Fibroblast of skin of left quadriceps (primary cell): ENCODE data around the gene TNFSF11.
"Not testable (repeated sequence)": the region's sequence is repeated elsewhere in the genome, so short reads cannot be mapped to it uniquely, and the experiment has no call there.

Source experiments
- DNase-seq, 2 experiments: peaks; one replicate each; pipeline ENCODE4 v3.0.0-alpha.2; 2013; ENCODE audit warnings: low read depth in 2 of 2

Gene TNFSF11

DNA sequence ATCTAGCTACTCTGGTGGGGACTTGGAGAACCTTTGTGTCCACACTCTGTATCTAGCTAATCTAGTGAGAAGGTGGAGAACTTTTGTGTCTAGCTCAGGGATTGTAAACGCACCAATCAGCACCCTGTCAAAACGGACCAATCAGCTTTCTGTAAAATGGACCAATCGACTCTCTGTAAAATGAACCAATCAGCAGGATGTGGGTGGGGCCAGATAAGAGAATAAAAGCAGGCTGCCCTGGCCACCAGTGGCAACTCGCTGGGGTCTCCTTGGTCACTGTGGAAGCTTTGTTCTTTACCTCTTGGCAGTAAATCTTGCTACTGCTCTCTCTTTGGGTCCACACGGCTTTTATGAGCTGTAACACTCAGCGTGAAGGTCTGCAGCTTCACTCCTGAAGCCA, 13.6 kb upstream of the TNFSF11 start:
- not testable (repeated sequence) for DNase-seq

DNA sequence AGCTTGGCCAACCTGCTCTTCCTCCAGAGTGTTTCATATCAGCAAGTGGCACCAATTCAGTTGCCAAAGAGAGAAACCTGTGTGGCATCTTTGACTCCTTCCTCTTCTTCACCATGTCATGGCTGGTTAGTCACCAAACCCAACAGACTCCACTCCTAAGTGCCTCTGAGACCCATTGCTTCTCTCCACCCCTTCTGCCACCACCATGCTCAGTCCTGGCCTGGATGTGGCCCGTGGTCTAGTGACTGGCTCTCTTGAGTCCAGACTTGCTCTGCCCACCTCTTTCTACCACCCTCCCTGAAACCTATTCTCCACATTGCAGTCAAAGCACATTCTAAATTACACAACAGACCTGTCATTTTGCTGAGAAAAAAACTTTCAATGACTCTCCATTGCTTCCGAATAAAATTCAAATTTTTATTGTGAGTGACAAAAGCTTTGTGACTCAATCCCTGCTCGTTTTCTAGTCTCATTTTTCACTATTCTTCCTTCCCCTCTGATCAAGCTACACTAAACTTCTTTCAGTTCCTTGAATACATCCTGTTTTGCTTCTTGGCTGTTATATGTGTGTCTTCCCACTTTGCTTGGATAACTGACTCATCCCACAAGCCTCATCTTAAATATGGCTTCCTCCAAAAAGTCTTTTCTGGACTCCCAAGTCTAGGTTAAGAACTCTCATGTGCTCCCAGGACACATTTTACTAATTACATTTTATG, 12.0 kb upstream of the TNFSF11 start:
- no peak for DNase-seq

DNA sequence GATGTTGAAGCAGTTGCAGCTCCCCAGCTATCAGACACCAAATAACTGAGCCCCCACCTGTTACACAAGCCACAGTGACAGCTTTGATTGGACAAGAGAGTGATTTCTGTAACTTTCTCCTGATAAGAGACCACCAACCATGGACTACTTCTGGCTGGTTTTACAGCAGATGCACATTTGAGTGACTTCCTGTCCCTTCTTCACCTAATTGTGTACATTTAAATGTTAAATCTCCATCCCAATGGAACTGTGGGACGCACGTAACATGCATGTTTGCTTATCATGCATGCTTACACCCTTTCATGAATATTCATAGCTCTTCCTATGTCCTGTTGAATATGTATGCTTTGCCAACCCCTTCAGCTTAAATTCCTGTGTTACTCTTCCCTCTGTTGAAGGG, 6.0 kb upstream of the TNFSF11 start:
- no peak for DNase-seq

DNA sequence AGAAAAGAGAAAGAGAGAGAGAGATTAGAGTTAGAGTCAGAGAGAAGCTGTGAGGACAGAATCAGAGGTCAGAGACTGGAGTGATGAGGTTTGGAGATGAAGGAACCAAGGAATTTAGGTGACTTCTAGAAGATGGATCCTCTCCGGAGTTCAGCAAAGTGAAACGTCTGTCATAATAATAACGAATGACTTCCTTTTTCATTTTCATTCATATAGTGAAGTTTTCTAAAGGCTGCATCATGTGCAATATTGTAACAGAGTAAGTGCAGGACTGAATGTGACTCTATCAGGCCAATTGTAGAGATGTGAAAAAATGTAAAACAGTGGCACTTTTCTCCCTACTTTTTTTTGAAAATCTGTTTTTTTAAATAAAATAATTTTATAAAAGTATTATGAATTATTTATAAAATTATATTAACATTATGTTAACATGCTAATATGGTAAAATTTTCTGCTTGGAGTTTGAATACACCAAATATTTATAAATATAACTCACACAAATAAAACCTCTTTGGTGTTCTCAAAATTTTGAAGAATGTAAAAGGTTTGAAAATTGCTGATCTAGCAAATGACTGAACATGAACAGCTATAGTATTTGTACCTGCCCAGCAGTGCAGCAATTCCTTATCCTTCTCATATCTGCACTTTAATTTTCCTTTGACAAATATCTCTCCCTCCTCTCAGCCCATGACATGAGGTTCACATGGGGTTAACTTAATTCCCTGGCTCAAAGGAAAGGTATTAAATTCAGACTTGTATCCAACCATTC, 4.2 kb upstream of the TNFSF11 start:
- no peak for DNase-seq

DNA sequence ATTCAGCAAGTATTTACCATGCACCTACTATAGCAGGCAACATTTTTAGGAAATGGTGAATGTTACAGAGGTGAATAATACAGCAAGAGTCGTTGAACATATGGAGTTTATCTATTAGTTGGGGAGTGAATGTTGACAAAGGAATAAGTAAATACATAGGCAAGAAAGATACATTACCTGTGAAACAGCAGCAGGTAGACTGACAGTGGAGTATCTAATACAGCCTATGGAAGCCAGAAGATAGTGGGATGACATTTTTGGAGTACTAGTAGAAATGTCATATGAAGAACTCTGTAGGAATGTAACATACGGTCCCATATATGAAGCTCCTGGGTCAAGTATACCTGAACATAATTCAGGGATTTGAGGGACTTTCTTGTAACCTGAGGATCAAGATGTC, 2.1 kb upstream of the TNFSF11 start:
- DNase-seq = no peak

DNA sequence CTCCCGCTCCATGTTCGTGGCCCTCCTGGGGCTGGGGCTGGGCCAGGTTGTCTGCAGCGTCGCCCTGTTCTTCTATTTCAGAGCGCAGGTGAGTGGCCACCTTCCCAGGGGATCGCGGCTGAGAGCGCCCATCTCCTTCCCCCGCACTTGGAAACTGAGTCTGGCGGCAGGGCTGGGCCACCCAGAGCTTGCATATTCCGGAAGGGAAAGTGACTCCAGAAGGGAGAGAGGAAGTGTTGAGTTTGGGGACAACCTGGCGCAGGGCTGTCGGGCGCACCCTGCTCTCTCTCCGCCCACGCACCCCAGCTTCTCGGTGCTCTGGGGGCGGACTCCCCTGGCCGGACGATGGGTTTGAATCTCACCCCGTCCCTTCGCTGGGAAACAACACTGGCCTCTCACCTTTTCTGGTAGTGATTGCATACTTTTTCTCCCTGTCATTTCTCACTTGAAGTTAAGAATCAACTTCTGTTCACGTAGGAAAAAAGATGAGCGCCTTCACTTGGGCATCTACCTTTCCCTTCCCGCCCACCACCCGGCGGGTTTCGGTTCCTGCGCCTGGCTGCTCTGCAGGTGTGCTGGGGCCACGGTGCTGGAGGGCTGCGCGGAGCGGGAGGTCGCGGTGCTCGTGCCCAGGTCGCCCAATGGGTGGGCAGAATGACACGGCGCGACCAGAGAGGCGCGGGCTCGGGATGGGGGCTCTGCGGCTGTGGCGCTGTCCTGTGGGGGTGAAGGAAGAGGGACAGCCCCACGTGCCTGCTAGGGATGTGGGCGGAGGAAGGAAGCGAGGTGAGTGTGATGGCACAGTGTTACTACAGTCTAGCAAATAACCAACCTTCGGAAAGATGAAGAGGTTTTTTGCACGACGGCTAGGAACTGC, 721 bp downstream of the TNFSF11 start:
- no peak for DNase-seq

DNA sequence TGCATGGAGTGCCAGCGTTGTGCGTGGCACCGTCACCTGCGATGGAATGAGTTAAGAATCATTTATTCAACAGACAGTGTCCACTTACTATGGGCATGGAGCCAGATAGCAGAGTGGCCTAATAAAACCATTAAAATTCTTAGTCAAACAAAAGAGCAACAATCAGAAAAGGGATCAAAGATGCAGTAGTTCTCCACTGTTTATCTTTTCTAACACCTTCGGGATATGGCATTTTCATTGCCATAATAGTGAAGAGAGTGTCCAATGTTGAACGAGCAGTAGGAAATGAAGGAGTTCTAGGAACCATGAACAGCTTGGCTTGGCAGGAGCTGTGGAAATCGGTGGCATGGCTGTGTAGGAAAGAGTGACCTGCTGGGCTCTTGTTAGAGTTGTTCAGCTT, 2.0 kb downstream of the TNFSF11 start:
- no peak for DNase-seq

DNA sequence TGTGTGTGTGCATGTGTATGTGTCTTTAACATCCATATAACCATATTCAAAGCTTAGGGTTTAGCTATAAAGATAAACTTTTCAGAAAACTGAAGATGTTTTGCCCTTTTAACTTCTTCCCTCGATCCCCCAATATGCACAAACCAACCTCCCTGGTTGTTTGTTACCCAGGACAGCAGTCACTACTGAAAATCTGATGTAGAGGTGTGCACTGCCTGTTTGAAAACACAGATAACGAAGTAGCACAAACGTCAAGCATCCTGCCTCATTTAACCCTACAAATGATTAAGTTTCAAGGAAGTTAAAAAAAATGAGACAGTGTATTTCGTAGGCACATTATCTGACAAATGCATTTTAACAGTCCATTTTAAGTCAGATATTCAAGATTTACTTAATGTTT, 3.6 kb downstream of the TNFSF11 start:
- no peak for DNase-seq

DNA sequence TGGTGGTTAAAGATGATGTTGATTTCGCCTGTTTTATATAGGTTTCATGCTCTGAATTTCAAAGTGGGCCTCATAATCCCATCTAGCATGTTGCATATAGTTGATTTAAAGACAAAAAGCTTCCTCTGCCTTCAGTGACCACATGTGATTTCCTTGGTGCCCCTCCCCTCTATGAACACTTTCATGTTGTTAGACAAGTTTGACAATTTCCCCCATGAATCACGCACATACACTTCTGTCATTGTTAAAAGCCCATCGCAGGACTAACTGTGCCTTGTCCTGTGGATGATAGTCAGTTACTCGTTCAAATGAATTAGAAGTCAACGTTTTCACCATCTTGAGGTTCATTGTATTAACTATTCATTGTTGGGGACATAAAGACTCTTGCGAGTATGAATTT, 6.7 kb downstream of the TNFSF11 start:
- DNase-seq = no peak

DNA sequence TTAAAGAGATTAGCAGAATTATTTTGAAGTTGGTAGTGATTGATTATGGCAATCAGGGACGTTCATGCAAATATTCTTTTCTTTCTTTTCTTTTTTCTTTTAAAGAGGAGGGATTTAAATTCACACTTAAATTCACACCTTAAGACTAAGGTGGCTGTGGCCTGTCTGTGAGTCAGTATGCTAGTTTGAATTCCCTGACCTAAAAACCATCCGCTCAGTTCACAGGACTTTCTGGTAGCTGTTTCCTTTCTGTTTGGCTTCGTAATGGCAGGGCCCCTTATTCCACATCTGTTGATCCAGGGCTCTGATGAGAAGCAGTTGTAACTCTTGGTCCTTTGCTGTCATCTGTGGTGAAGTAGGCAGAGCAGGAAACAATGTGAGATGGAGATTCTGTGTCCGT, 7.5 kb downstream of the TNFSF11 start:
- no peak for DNase-seq

DNA sequence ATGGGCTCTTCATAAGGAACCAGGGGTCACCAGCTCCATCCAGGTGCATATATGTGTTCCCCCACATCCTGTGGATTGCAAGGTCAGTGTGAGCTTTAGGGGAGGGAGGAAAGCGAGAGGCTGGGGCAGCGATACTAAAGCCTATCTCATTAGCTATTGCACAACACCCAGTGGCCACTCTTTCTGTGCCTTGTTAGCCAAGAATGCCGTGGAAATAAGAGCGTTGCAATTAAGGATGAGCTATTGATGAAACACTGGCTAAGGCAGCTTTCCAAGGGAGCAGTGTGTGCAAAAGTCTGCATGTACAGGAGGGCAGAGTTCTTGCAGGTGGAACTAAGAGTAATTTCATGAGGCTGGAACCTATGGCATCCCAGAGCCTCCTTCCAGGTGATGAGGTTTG, 17.6 kb downstream of the TNFSF11 start:
- no peak for DNase-seq

DNA sequence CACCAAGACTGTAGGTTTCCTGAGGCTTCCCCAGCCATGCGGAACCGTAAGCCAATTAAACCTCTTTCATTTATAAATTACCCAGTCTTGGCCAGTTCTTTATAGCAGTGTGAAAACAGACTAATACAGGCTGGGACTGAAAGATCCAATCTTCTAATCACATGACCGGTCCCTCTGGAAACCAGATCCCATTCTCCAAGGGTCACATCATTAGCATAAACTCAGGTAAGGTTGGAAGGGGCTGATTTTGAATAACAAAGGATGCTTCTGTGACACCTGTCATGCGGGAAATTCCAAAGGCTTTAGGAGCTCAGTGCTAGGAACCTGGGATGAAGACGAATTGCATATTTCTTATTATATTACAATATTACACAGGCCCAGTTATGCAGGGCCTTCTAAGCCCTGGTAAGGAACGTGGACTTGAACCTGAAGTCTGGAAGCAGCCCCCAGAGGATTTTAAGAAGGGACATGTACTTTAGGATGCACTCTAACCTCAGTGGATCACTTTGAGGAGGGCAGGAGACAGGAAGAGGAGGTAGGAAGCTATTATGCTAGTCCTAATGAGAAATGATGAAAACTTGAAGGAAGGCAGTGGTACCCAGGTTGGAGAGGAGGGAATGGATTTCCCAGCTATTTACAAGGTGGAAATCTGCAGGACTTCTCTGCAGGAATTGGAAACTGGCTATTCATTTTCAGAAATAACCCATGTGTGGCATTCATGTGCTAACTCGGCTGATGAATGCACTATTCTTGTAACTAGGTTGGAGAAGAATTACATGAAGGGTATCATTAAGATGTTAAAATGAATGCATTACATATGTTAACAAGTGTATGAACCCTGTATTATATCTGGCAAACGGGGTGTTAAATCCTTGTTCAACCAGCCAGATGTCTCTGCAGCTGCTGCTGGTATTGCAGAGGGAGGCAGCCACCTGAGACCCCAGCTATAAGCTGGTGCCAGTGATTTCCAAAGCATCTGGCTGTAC, 19.3 kb downstream of the TNFSF11 start:
- DNase-seq = no peak

DNA sequence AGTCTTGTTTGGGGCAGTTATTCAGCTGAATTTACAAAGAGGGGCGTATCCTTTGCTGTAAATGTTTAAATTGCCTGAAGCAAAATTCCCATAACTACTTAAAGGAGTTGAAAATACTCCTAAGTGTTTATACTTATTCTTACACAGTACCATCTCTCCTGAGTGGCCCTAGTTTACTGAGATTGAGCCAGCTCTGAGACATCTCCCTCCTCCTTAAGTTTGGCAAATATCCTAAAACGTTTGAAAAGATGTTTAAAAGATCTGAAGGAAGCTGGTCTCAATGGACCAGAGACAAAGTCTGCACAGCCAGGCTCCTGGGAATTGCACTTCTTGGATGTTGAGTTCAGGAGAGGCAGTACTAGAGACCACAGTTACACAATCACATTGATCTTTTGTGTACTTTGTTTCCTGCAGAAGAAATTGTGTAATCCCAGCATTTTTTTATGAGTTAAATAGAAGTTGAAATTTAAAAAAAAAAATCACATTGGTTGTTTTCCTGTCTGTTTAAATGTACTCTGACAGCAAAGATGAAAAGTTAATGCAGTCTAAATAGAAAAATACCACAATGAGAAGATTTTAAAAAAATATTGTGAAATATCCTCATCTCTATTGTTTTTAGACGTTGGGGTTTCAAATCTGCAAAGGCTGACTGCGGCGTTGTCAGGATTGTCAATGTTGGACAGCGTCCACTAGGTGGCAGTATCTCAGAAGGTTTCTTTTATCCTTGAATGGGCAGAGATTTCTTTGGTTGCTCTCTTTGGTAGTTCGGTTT, 20.7 kb downstream of the TNFSF11 start:
- DNase-seq = peak; percentile 82 to 85

DNA sequence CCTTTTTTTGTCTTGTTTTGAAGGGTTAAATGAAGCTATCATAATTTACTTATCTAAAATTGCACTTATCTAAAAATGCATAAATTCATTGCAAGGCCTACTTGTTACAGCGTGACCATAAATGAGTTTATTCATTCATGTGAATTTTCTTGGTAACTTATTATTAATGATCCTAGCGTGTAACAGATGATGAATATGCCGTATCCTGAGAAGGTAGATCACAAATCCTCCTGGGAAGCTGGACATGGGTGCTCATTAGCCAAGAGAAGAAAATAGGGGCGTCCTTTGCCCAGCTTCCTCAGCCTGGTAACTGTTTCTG, 21.3 kb downstream of the TNFSF11 start:
- no peak for DNase-seq

DNA sequence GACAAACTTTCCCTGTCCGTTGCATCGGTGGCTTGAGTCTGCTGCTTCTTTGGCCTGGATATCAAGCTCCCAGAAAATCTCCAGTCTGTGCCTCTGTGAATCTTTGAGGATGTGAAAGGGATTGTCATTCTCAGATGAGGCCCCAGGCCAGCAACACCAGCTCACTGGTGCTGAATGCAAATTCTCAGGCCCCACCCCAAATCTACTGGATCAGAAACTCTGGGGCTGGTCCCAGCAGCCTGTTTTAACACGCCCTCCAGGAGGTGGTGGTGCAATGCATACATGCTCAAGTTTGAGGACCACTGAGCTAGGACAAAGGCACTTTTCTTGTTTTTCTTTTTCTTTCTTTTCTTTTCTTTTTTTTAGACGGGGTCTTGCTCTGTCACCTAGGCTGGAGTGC, 23.6 kb downstream of the TNFSF11 start:
- DNase-seq = no peak

DNA sequence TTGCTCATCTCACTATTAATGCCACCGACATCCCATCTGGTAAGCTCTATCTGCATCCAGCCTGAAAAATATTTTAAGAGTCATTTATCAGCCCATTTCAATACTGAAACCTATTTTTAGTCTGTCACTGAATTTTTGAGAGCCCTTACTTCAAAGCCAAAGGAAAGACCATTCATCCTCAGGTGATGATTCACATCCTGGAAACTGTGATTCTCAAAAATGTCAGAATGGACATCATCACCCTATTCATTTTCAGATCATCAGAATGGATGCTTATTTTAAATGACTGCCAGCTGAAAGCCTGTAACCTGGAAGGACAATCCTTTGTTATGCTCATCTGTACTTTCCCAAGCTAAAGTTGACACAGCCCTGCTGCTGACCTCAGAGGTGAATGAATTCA, 27.0 kb downstream of the TNFSF11 start:
- DNase-seq = no peak

DNA sequence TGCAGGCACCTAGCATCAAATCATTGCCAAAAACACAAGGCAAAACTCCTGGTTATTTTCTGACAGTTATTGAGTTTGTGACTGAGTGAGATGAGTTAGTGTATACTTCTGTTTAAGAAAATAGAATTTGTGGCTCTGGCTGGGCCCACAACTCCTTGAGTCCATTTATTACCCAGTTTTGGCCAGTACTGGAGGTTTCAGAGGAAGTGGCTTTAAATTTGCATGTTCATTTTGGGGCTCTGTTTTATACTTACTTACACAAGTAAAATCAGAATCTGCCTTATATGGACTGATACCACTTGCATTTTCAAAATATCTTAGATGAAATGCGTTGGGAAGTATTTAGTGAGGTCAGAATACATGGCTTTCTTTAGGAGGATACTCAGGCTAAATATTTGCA, 29.0 kb downstream of the TNFSF11 start:
- no peak for DNase-seq

DNA sequence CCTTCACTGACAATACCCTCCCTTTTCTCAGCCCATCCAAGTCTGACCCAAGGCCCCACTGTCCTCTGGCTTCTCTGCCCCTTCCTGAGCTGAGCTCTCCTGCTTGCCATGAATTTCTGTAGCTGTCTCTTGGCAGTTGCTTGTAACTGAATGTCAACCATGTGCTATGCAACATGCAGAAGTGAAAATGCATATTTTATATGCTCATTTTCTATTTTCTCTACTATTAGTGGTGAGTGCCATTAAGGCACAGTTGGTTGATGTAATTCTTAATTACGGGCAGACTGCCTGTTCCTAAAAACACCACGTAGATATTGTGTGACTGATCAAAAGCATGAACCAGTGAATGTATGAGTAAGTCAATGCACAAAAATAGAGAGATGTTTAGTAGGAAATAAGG, 29.6 kb downstream of the TNFSF11 start:
- DNase-seq = no peak

DNA sequence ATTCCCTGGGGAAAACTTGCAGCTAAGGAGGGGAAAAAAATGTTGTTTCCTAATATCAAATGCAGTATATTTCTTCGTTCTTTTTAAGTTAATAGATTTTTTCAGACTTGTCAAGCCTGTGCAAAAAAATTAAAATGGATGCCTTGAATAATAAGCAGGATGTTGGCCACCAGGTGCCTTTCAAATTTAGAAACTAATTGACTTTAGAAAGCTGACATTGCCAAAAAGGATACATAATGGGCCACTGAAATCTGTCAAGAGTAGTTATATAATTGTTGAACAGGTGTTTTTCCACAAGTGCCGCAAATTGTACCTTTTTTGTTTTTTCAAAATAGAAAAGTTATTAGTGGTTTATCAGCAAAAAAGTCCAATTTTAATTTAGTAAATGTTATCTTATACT, 33.6 kb downstream of the TNFSF11 start:
- no peak for DNase-seq

DNA sequence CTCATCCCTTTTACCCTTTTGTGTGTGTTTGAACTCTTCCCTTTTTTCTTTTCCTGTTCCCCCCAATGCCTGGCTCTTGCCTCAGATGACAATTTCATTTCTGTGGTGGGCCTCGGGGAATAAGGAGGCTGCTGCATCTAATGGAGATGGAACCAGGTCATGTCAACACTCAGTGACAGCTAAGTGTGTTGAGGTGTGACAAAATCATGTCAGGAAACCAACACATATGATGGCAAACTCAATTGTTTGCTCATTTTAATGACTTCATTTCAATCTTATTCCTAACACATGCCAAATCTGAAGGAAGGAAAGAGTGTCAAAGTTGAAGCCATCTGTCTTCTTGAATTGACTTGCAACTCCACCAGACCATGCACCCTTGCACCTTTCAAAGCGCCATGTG, 36.7 kb downstream of the TNFSF11 start:
- DNase-seq = no peak
